Smooth muscle cell (in vitro differentiated cells): Measurements from ENCODE around the gene BCAS3. TPM values are rescaled to one million over a fixed set of nuclear protein-coding genes. Genes with fewer than 3 reads are reported as not detected.

Source experiments
- DNase-seq: peaks from one replicate; lab custom pipeline; 2025; ENCODE audit not compliant: unreplicated experiment; lab: John Stamatoyannopoulos, UW
- H2AFZ ChIP-seq: fragments of 200-600 bp; sonication (generic); 2 replicates; pipeline ENCODE4 v1.6.0; 2016; ENCODE audit warnings: antibody characterized with exemption, low read depth, mild to moderate bottlenecking
- H3F3A ChIP-seq: fragments of 200-600 bp; sonication (generic); 2 replicates; pipeline ENCODE4 v1.6.0; 2017; ENCODE audit warnings: antibody characterized with exemption, low read depth
- H3K27ac ChIP-seq: fragments of 200-600 bp; sonication (generic); 2 replicates; pipeline ENCODE4 v1.5.1; 2016; ENCODE audit warnings: low read depth, mild to moderate bottlenecking
- H3K27me3 ChIP-seq: fragments of 200-600 bp; sonication (generic); 2 replicates; pipeline ENCODE4 v1.6.1; 2016; ENCODE audit warnings: low read depth, mild to moderate bottlenecking
- H3K36me3 ChIP-seq: fragments of 200-600 bp; sonication (generic); 2 replicates; pipeline ENCODE4 v1.5.1; 2016; ENCODE audit warnings: low read depth
- H3K4me1 ChIP-seq: fragments of 200-600 bp; sonication (generic); 2 replicates; pipeline ENCODE4 v1.5.1; 2016; ENCODE audit warnings: low read depth
- H3K4me2 ChIP-seq: fragments of 200-600 bp; sonication (generic); 2 replicates; pipeline ENCODE4 v1.6.0; 2016; ENCODE audit warnings: mild to moderate bottlenecking
- H3K4me3 ChIP-seq: fragments of 200-600 bp; sonication (generic); 2 replicates; pipeline ENCODE4 v1.5.1; 2016; ENCODE audit warnings: mild to moderate bottlenecking
- H3K79me2 ChIP-seq: fragments of 200-600 bp; sonication (generic); 2 replicates; pipeline ENCODE4 v1.6.0; 2016; ENCODE audit warnings: low read depth, mild to moderate bottlenecking
- H3K9ac ChIP-seq: fragments of 200-600 bp; sonication (generic); 2 replicates; pipeline ENCODE4 v1.6.0; 2016; ENCODE audit warnings: low read depth
- H3K9me3 ChIP-seq: fragments of 200-600 bp; sonication (generic); replicated peaks from 2 replicates; pipeline ENCODE4 v1.5.1; 2016; ENCODE audit warnings: low read depth
- H4K20me1 ChIP-seq: fragments of 200-600 bp; sonication (generic); 2 replicates; pipeline ENCODE4 v1.6.0; 2016; ENCODE audit warnings: low read depth
- WGBS: methylation state at CpG from one replicate; pipeline ENCODE4 v1.1.7; 2016; ENCODE audit warnings: low lambda C conversion rate; 5-methylcytosine and 5-hydroxymethylcytosine counted together
- polyA plus RNA-seq: library from polyadenylated mRNA; unstranded; fragments of >200 nt; fragmentation: Nextera tagmentation; extraction: Ambion mirVana; gene quantifications from 2 replicates; pipeline ENCODE4 v1.2.1, GENCODE V29; 2016
- total RNA-seq: library from RNA; depleted of rRNA; stranded (reverse); fragments of >200 nt; gene quantifications from 2 replicates; pipeline ENCODE4 v1.2.3, GENCODE V29; 2014
- TF ChIP-seq, protein P1 (sequence below): fragments of 200-600 bp; sonication (generic); IDR thresholded peaks from 2 replicates; pipeline ENCODE4 v1.5.1; 2017; ENCODE audit warnings: borderline replicate concordance, mild to moderate bottlenecking, antibody characterized with exemption; ENCODE audit not compliant: insufficient read depth, poor library complexity, severe bottlenecking

Gene BCAS3
- total and polyA plus RNA-seq, 2 experiments from 2014 or later, result 17.2 to 54.5 TPM

- TF ChIP-seq, protein P1, sequence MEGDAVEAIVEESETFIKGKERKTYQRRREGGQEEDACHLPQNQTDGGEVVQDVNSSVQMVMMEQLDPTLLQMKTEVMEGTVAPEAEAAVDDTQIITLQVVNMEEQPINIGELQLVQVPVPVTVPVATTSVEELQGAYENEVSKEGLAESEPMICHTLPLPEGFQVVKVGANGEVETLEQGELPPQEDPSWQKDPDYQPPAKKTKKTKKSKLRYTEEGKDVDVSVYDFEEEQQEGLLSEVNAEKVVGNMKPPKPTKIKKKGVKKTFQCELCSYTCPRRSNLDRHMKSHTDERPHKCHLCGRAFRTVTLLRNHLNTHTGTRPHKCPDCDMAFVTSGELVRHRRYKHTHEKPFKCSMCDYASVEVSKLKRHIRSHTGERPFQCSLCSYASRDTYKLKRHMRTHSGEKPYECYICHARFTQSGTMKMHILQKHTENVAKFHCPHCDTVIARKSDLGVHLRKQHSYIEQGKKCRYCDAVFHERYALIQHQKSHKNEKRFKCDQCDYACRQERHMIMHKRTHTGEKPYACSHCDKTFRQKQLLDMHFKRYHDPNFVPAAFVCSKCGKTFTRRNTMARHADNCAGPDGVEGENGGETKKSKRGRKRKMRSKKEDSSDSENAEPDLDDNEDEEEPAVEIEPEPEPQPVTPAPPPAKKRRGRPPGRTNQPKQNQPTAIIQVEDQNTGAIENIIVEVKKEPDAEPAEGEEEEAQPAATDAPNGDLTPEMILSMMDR, result no peak
- Histone ChIP-seq H3F3A (no peaks in the 10 kb centered on the region), H3K27ac (no peak overlapping the region), H3K4me1 (no peaks in the 10 kb centered on the region), H3K9me3 (no peaks in the 10 kb centered on the region), H3K27me3 (no peaks in the 10 kb centered on the region), H3K79me2 (no peaks in the 10 kb centered on the region), H4K20me1 (no peaks in the 10 kb centered on the region), H3K36me3 (peaks cover 6% of the 10 kb centered on the region), H3K4me3 (no peak overlapping the region), H3K4me2 (no peak overlapping the region), H3K9ac (no peak overlapping the region), H2AFZ (no peak overlapping the region)
- DNase-seq, result no peak
- 79% methylated on average over 1 of the region's 1 CpG for WGBS
Measured at GRCh38 chr17:60914078-60914477, 236.4 kb downstream of the BCAS3 start.

DNA sequence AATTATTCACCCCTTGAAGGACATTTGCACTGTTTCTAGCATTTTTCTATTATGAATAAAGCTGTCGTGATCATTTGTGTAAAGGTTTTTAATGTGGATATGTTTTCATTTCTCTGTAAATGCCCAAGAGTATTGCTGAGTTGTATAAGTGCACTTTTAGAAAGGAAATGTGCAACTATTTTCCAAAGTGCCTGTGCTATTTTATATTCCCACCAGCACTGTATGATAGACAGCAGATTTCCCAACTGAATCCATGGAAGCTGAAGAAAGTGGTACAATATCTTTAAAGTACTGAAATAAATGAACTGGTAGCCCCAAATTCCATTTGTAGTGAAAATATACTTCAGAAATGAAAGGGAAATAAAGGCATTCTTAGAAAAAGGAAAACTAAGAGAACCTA lies 238.4 kb downstream of the BCAS3 start:
- 93% methylated on average over 1 of the region's 1 CpG for WGBS
- Histone ChIP-seq H3K4me3 (no peak overlapping the region), H2AFZ (no peak overlapping the region)

GRCh38 chr17:60920107-60920506 lies 242.5 kb downstream of the BCAS3 start:
- H3K4me2 ChIP-seq, result no peak overlapping the region
- no peak overlapping the region for H3K27ac ChIP-seq
- TF ChIP-seq, protein P1, result no peak
- no peak overlapping the region for H2AFZ ChIP-seq
- H3F3A ChIP-seq, result no peaks in the 10 kb centered on the region
- no peaks in the 10 kb centered on the region for H3K27me3 ChIP-seq
- H3K36me3 ChIP-seq, result peaks cover 6% of the 10 kb centered on the region
- 98% methylated on average over 2 of the region's 2 CpGs for WGBS
- H3K4me3 ChIP-seq, result no peak overlapping the region
- H3K9ac ChIP-seq, result no peak overlapping the region
- no peaks in the 10 kb centered on the region for H4K20me1 ChIP-seq
- H3K9me3 ChIP-seq, result no peaks in the 10 kb centered on the region
- H3K79me2 ChIP-seq, result no peaks in the 10 kb centered on the region
- no peaks in the 10 kb centered on the region for H3K4me1 ChIP-seq
- DNase-seq, result no peak

More for the DNA sequence above, 238.4 kb downstream of the BCAS3 start:
- Histone ChIP-seq H3F3A (no peaks in the 10 kb centered on the region), H3K27me3 (no peaks in the 10 kb centered on the region), H3K9me3 (no peaks in the 10 kb centered on the region), H3K4me2 (no peak overlapping the region), H3K36me3 (peaks cover 6% of the 10 kb centered on the region), H3K9ac (no peak overlapping the region), H3K4me1 (no peaks in the 10 kb centered on the region), H3K79me2 (no peaks in the 10 kb centered on the region), H4K20me1 (no peaks in the 10 kb centered on the region), H3K27ac (no peak overlapping the region)
- TF ChIP-seq, protein P1, result no peak
- DNase-seq, result no peak

DNA sequence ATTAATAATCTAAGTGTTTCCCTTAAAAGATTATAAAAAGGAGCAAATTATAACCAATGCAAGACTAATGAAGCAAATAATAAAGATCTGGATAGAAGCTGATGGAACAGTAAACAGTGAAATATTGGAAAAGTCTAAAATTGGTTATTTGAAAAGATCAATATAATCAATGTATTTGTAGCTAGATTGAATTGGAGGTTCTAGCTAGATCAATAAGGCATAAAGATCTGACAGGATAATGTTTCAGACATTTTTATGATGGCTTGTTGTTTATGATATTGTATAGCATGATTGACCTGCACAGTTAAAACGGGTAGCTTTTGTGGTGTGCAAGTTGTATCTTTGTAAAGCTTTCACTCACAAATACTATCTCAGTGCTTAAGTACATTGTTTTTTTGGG lies 245.3 kb downstream of the BCAS3 start:
- TF ChIP-seq, protein P1, result no peak
- Histone ChIP-seq H3K4me2 (no peak overlapping the region), H4K20me1 (no peaks in the 10 kb centered on the region), H3K36me3 (no peaks in the 10 kb centered on the region), H3K4me1 (no peaks in the 10 kb centered on the region), H2AFZ (no peak overlapping the region), H3K27me3 (no peaks in the 10 kb centered on the region), H3K9me3 (no peaks in the 10 kb centered on the region), H3K27ac (no peak overlapping the region), H3K9ac (no peak overlapping the region), H3K79me2 (no peaks in the 10 kb centered on the region), H3K4me3 (no peak overlapping the region), H3F3A (no peaks in the 10 kb centered on the region)
- no peak for DNase-seq
- 88% methylated on average over 1 of the region's 1 CpG for WGBS
